ENCODE data around the gene SENP5. TPM values are rescaled to one million over a fixed set of nuclear protein-coding genes. Genes with fewer than 3 reads are reported as not detected.

SENP5 gene
- total RNA-seq, 1 experiment from 2014 or later: 30.4 TPM

GRCh38 chr3:196941729-196942225 lies 74.1 kb downstream of the SENP5 start:
- Mint-ChIP-seq H3K27me3 (ENCODE audit: low read depth) (peaks cover 2% of the 10 kb centered on the region; the same call in 1 of the 2 replicates), H3K27ac (peak overlapping the region; percentile 97 to 99 (median 99)), H3K9me3 (no peaks in the 10 kb centered on the region; a peak in 1 of 5 replicates), H3K4me3 (peak overlapping the region; percentile 97), H3K36me3 (ENCODE audit: insufficient read depth in 1 of 3, low read depth in 3 of 3) (peaks cover 28 to 46% (median 32%) of the 10 kb centered on the region in 3 experiments; a peak in 6 of 7 replicates), H3K4me1 (peaks cover 21 to 34% of the 10 kb centered on the region in 2 experiments)
- no CpG with 5 or more reads among the region's 31 CpGs for WGBS (ENCODE audit: extremely low coverage, insufficient read length, low lambda C conversion rate)
- no peak overlapping the region for H2BK20ac ChIP-seq (ENCODE audit: low read depth, low read length, poor library complexity, severe bottlenecking)
- H4K8ac ChIP-seq (replicated peaks; ENCODE audit: insufficient read length, low read depth, low read length): no peak overlapping the region
- H3K9me3 ChIP-seq (ENCODE audit: control insufficient read depth, low read depth, low read length): no peaks in the 10 kb centered on the region
- H3K79me1 ChIP-seq (ENCODE audit: insufficient read depth, low read depth, low read length, poor library complexity, severe bottlenecking): peaks cover 5% of the 10 kb centered on the region
- H4K91ac ChIP-seq (ENCODE audit: insufficient read length, low read depth, low read length): no peak overlapping the region
- peak overlapping the region; percentile 57 for H3K14ac ChIP-seq (ENCODE audit: insufficient read depth, low read length)
- H2BK120ac ChIP-seq (ENCODE audit: low read depth, low read length, poor library complexity, severe bottlenecking): no peak overlapping the region
- no peak overlapping the region for H3K56ac ChIP-seq (ENCODE audit: insufficient read length, low read depth, low read length)
- H2BK15ac ChIP-seq (ENCODE audit: low read depth, low read length): no peak overlapping the region
- H3K27ac ChIP-seq (ENCODE audit: insufficient read length, low read depth, low read length): peak overlapping the region; percentile 37
- peak overlapping the region; percentile 93 for H3K4me2 ChIP-seq (ENCODE audit: insufficient read depth, insufficient read length, low read length)
- peak overlapping the region; percentile 73 for H3K18ac ChIP-seq (ENCODE audit: insufficient read length, low read depth, low read length)
- H2AFZ ChIP-seq (ENCODE audit: low read length): no peak overlapping the region
- H4K20me1 ChIP-seq (ENCODE audit: control insufficient read depth, insufficient read depth, insufficient read length): no peaks in the 10 kb centered on the region
- no peak overlapping the region for H2BK12ac ChIP-seq (ENCODE audit: insufficient read length, low read depth, low read length)
- no peak for DNase-seq
- H3K23ac ChIP-seq (ENCODE audit: insufficient read length, low read depth, low read length): no peak overlapping the region
- H3K4ac ChIP-seq (ENCODE audit: low read depth, low read length): no peak overlapping the region
- H3T11ph ChIP-seq (ENCODE audit: low read length): no peak overlapping the region
- peaks cover 18% of the 10 kb centered on the region; the same call in 1 of the 2 replicates for H3K79me2 ChIP-seq (ENCODE audit: insufficient read depth, low read length)
- peak overlapping the region; percentile 87 for H3K9ac ChIP-seq (ENCODE audit: extremely low read depth, insufficient read length, low read length)
- H4K5ac ChIP-seq (ENCODE audit: insufficient read length, low read depth, low read length): no peak overlapping the region
- H3K27me3 ChIP-seq (ENCODE audit: insufficient read depth, low read length): no peaks in the 10 kb centered on the region
- no peak overlapping the region for H2BK5ac ChIP-seq (ENCODE audit: insufficient read length, low read length)
- H2AK5ac ChIP-seq (ENCODE audit: insufficient read length, low read length): no peak overlapping the region
- no peak for TF ChIP-seq CTCF (conservative IDR thresholded peaks at IDR 0.05)
- peaks cover 8% of the 10 kb centered on the region for H3K23me2 ChIP-seq (ENCODE audit: insufficient read length, low read depth, low read length, poor library complexity, severe bottlenecking)
- peaks cover 3% of the 10 kb centered on the region; the same call in 1 of the 2 replicates for H3K4me1 ChIP-seq (ENCODE audit: insufficient read depth, low read length)

Measured in H9 (cell line).